GM18498 (cell line): ENCODE results near the gene POLG.
"Not testable (repeated sequence)": the region's sequence is repeated elsewhere in the genome, so short reads cannot be mapped to it uniquely, and the experiment has no call there.

ENCODE experiments used
- ATAC-seq: cut with Tn5 transposase; IDR thresholded peaks from one replicate; pipeline ENCODE4 v1.9.1; 2021; ENCODE audit warnings: mild to moderate bottlenecking, moderate library complexity; ENCODE audit not compliant: unreplicated experiment

The POLG gene

GRCh38 chr15:89299896-89300295 is 34.7 kb downstream of the POLG start:
- no peak for ATAC-seq

GRCh38 chr15:89293012-89293411 is 41.6 kb downstream of the POLG start:
- ATAC-seq: no peak

- ATAC-seq: no peak
These were observed 42.6 kb downstream of the POLG start for GRCh38 chr15:89291934-89292438.

GRCh38 chr15:89283201-89283600 is 51.4 kb downstream of the POLG start:
- ATAC-seq: no peak

- no peak for ATAC-seq
These were observed 52.0 kb downstream of the POLG start for GRCh38 chr15:89282631-89283030.

- ATAC-seq: no peak
These were observed 56.3 kb downstream of the POLG start for GRCh38 chr15:89278307-89278706.

- not testable (repeated sequence) for ATAC-seq
These were observed 57.3 kb downstream of the POLG start for GRCh38 chr15:89277281-89277680.
